ENCODE results near the gene VAMP2. TPM values are rescaled to one million over a fixed set of nuclear protein-coding genes. Genes with fewer than 3 reads are reported as not detected.

The VAMP2 gene
- total and polyA plus RNA-seq, 9 of the 15 experiments (the other 6 are each of a cell fraction or from before 2014, with no cell fraction given), result 2.3 to 31.8 (median 6.0) TPM

DNA sequence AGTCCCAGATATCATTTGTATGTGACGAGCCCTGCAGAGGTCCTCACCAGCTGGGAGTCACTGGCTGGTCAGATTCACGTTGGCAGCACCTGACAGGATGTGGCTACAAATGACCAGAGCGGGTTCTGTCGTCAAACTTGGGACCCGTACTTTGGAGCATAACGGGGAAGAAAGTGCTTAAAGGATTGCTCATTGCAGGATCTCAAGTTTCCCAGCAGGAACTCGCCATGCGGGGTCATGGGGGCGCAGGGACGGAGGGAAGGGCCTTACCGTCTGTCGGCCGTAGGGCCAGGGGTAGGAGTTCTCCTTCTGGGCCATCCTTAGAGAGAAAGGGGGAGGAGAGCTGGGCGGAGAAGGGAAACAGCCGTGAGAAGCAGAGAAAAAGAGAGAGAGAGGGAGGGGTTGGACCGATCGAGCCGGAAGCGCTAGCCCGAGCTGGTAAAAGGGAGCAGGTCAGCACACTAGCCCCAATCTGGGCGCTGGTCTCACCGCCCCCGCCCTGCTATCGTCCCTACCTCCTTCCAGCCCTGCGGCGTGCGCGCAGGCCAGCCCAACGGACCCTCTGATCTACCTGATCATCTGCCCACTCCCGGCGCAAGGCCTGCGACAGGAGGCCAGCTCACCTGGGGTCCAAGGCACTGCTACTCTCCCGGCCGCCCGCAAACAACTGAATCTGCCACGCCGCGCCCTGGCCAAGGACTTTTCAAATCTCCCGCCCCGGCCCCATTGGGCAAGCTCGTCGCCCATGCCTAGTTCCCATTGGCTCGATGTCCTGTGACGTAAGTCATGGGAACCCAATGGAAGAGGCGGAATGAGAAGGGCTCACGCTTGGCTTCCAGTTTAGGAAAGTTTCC is 47.4 kb upstream of the VAMP2 start, which contains the start of gene AURKB (continued):
- TF ChIP-seq ZBTB40 (IDR thresholded peaks at IDR 0.05) (0 out of 2 replicates have a peak, but pooled peaks have one; percentile 21), ZBTB40 (CRISPR knock-in tag; IDR thresholded peaks at IDR 0.05) (no peak; the same call in 1 of the 2 replicates), ATF7 (IDR thresholded peaks at IDR 0.05) (peak; percentile 71; the same call in 1 of the 2 replicates), SMAD2 (IDR thresholded peaks at IDR 0.05; ENCODE audit: low read depth, low read length) (no peak), HDAC8 (tag; IDR thresholded peaks at IDR 0.05) (no peak), RAD21 (CRISPR knock-in tag; conservative IDR thresholded peaks at IDR 0.05 in 1 of 2, IDR thresholded peaks at IDR 0.05 in 1 of 2) (no peak), AFF1 (IDR thresholded peaks at IDR 0.05; ENCODE audit: low read depth in 1 of 2, partially characterized antibody in 2 of 2) (no peak), FOXM1 (IDR thresholded peaks at IDR 0.05; ENCODE audit: low read depth) (peak; percentile 97), FOXM1 (CRISPR knock-in tag; IDR thresholded peaks at IDR 0.05; ENCODE audit: low read depth) (peak; percentile 92; the same call in 1 of the 2 replicates), TOE1 (IDR thresholded peaks at IDR 0.05; ENCODE audit: borderline replicate concordance) (no peak), TOE1 (CRISPR knock-in tag; IDR thresholded peaks at IDR 0.05; ENCODE audit: borderline replicate concordance, low read depth) (peak; percentile 81; the same call in 1 of the 2 replicates)
- TF ChIP-seq, protein P1, sequence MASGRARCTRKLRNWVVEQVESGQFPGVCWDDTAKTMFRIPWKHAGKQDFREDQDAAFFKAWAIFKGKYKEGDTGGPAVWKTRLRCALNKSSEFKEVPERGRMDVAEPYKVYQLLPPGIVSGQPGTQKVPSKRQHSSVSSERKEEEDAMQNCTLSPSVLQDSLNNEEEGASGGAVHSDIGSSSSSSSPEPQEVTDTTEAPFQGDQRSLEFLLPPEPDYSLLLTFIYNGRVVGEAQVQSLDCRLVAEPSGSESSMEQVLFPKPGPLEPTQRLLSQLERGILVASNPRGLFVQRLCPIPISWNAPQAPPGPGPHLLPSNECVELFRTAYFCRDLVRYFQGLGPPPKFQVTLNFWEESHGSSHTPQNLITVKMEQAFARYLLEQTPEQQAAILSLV (tag; IDR thresholded peaks at IDR 0.05), result no peak
